ENCODE measurements around the gene CDH19.

DNA sequence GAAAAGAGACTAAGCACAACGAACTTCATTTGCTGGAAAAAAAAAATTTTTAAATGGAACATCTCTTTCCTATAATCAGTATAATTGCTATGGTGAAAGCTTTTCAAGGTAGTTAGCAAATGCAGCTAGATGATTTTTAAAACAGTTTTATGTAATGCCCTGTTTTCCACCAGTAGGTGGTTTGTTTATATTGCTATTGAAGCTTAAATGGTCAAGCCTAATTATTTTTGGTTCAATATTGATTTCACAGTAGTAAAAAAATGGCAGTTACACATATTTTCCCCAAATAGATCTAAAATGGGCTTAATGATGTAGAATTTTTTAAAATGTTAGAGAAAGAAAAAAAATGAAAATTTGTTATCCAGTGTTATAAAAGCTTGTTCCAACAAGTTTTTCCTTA, 70.2 kb downstream of the CDH19 start:
- TF ChIP-seq, protein P1, sequence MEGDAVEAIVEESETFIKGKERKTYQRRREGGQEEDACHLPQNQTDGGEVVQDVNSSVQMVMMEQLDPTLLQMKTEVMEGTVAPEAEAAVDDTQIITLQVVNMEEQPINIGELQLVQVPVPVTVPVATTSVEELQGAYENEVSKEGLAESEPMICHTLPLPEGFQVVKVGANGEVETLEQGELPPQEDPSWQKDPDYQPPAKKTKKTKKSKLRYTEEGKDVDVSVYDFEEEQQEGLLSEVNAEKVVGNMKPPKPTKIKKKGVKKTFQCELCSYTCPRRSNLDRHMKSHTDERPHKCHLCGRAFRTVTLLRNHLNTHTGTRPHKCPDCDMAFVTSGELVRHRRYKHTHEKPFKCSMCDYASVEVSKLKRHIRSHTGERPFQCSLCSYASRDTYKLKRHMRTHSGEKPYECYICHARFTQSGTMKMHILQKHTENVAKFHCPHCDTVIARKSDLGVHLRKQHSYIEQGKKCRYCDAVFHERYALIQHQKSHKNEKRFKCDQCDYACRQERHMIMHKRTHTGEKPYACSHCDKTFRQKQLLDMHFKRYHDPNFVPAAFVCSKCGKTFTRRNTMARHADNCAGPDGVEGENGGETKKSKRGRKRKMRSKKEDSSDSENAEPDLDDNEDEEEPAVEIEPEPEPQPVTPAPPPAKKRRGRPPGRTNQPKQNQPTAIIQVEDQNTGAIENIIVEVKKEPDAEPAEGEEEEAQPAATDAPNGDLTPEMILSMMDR (IDR thresholded peaks at IDR 0.05): no peak
- no peak for TF ChIP-seq POLR2A (IDR thresholded peaks at IDR 0.05)

Measured in uterus (tissue), 2 donors.